ENCODE measurements around the gene MACROH2A1.

The MACROH2A1 gene

DNA sequence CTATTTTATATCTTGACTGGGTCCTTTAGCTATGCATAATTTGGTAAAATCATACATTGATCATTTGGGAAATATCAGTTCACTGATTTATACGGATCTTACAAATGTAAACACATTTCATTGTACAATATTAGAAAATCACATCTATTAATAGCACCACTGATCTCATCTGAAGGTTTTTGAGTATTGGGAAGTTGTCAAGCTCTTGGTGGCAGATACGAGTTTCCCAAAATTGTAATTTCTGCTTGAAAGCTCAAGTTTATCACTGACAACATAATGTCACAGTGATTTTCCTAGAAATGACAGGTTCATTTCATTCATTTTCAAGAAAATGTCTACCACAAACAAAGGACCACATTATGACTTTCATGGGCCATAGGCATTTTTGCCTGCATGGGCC is 3.0 kb upstream of the MACROH2A1 start:
- Histone ChIP-seq H3K9ac (ENCODE audit: insufficient read length, low read depth) (no peak overlapping the region), H3K9me3 (ENCODE audit: insufficient read depth, low read length) (no peaks in the 10 kb centered on the region), H3K27me3 (ENCODE audit: insufficient read depth, insufficient read length) (peaks cover 51% of the 10 kb centered on the region), H3K4me3 (ENCODE audit: insufficient read length, low read depth) (no peak overlapping the region), H3K4me1 (ENCODE audit: insufficient read depth, insufficient read length) (no peaks in the 10 kb centered on the region), H3K36me3 (ENCODE audit: insufficient read depth, insufficient read length, low read length) (no peaks in the 10 kb centered on the region)
- DNase-seq (ENCODE audit: low read depth, low spot score): no peak
- no peak for TF ChIP-seq SUZ12 (IDR thresholded peaks at IDR 0.05; ENCODE audit: extremely low read depth, insufficient read depth, insufficient read length)
- TF ChIP-seq ZNF274 (IDR thresholded peaks at IDR 0.05; ENCODE audit: low read depth, low read length): no peak
- no peak for TF ChIP-seq YY1 (IDR thresholded peaks at IDR 0.05; ENCODE audit: insufficient read depth, insufficient read length)

DNA sequence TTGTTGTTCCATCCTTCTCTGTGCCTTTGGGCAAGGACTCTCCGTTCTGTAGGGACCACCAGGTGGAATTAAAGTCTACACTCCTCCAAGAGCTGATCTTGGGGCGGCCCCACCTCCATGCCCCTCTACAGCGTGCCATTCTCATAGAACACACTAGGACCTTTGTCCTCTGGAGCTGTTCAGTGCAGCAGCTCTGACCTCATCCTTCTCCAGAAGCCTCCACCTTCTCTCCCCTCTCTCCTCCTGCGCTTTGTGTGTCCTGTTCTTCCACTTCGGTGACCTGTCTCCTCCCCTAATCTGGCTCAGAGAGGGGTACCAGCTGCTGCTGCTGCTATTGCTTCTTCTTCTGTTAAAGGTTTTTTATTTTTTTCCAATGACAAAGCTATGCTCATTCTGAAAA is 1.8 kb upstream of the MACROH2A1 start:
- no peak overlapping the region for H3K4me3 ChIP-seq (ENCODE audit: insufficient read length, low read depth)
- H3K9me3 ChIP-seq (ENCODE audit: insufficient read depth, low read length): no peaks in the 10 kb centered on the region
- H3K9ac ChIP-seq (ENCODE audit: insufficient read length, low read depth): no peak overlapping the region
- H3K27me3 ChIP-seq (ENCODE audit: insufficient read depth, insufficient read length): peaks cover 62% of the 10 kb centered on the region
- no peak for DNase-seq (ENCODE audit: low read depth, low spot score)
- peaks cover 1% of the 10 kb centered on the region for H3K36me3 ChIP-seq (ENCODE audit: insufficient read depth, insufficient read length, low read length)
- TF ChIP-seq ZNF274 (IDR thresholded peaks at IDR 0.05; ENCODE audit: low read depth, low read length): no peak
- TF ChIP-seq YY1 (IDR thresholded peaks at IDR 0.05; ENCODE audit: insufficient read depth, insufficient read length): no peak
- TF ChIP-seq SUZ12 (IDR thresholded peaks at IDR 0.05; ENCODE audit: extremely low read depth, insufficient read depth, insufficient read length): no peak
- H3K4me1 ChIP-seq (ENCODE audit: insufficient read depth, insufficient read length): no peaks in the 10 kb centered on the region

DNA sequence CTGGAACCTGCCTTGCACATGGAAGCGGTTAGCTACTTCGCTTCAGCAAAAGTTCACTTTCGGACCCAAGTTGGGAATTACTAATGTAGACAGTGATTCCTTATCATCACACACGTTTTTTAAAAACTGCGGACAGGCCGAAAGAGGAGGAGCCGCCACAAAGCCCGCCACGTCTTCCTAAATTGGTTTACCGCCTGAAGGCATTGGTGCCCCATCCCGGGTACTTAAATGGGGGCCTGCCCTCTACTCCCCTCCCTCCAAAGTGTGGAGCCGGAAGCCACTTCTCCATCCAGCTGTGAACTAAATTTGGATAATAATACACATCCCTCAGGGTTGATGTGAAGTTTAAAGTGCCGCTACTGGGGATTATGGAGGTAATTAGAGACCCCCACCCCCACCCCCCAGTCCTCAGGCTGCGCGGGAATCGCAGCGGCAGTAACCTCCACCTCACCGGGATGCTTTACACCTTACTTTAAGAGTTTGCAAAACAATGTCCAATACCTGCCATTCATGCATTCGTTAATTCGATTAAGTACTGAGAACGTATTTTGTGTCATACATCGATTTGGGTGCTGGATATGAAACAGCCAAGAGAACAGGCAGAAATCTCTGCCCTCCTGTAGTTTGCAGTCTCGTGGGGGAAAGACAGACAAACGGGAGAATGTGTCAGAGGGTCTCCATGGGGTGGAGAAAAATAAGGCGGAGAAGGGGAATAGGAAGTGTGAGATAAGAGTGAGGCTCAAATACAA is 937 bp upstream of the MACROH2A1 start:
- H3K9ac ChIP-seq (ENCODE audit: insufficient read length, low read depth): peak overlapping the region; percentile 83
- peak; percentile 68 for DNase-seq (ENCODE audit: low read depth, low spot score)

DNA sequence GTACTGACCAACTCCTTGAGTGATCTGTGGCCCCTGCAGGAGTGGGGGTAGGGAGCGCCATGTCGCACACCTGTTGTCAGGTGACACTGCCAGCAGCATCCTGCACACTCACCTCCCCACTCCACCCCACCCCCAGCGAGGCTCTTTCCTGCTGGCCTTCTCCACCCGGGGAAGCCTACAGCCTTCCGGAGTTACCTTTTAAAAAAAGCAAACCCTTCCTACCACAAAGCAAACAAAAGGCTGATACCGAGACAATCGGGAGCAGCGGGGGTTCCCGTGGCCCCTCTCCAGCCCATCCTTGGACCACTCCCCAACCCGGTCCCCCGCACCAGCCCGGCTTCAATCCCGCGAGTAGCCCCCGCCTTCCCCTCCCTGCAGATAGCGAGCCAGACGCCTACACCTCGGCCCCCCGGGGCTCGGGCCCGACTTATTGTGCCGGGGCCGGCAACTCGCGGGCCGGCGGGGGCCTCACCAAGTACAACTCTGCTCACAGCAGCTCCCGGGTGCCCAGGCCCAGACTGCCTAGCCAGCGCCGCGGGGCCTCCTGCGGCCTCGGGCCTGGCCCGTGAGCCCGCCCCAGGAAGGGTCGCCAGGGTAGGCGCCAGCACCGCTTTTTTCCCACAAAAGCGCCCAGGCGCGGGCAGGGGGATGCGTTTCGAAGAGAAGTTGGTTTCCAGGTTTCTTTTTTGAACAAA is 724 bp downstream of the MACROH2A1 start:
- DNase-seq (ENCODE audit: low read depth, low spot score): peak; percentile 11
- Histone ChIP-seq H3K36me3 (ENCODE audit: insufficient read depth, insufficient read length, low read length) (peaks cover 11% of the 10 kb centered on the region), H3K4me1 (ENCODE audit: insufficient read depth, insufficient read length) (no peaks in the 10 kb centered on the region), H3K9me3 (ENCODE audit: insufficient read depth, low read length) (no peaks in the 10 kb centered on the region), H3K4me3 (ENCODE audit: insufficient read length, low read depth) (peak overlapping the region; percentile 56), H3K9ac (ENCODE audit: insufficient read length, low read depth) (peak overlapping the region; percentile 83), H3K27me3 (ENCODE audit: insufficient read depth, insufficient read length) (peaks cover 67% of the 10 kb centered on the region)
- TF ChIP-seq YY1 (IDR thresholded peaks at IDR 0.05; ENCODE audit: insufficient read depth, insufficient read length) (no peak), ZNF274 (IDR thresholded peaks at IDR 0.05; ENCODE audit: low read depth, low read length) (no peak), SUZ12 (IDR thresholded peaks at IDR 0.05; ENCODE audit: extremely low read depth, insufficient read depth, insufficient read length) (no peak)

More for the DNA sequence above, 937 bp upstream of the MACROH2A1 start:
- Histone ChIP-seq H3K36me3 (ENCODE audit: insufficient read depth, insufficient read length, low read length) (peaks cover 4% of the 10 kb centered on the region), H3K9me3 (ENCODE audit: insufficient read depth, low read length) (no peaks in the 10 kb centered on the region), H3K4me1 (ENCODE audit: insufficient read depth, insufficient read length) (no peaks in the 10 kb centered on the region), H3K27me3 (ENCODE audit: insufficient read depth, insufficient read length) (peaks cover 67% of the 10 kb centered on the region), H3K4me3 (ENCODE audit: insufficient read length, low read depth) (peak overlapping the region; percentile 56)
- TF ChIP-seq ZNF274 (IDR thresholded peaks at IDR 0.05; ENCODE audit: low read depth, low read length) (no peak), SUZ12 (IDR thresholded peaks at IDR 0.05; ENCODE audit: extremely low read depth, insufficient read depth, insufficient read length) (no peak), YY1 (IDR thresholded peaks at IDR 0.05; ENCODE audit: insufficient read depth, insufficient read length) (no peak)

DNA sequence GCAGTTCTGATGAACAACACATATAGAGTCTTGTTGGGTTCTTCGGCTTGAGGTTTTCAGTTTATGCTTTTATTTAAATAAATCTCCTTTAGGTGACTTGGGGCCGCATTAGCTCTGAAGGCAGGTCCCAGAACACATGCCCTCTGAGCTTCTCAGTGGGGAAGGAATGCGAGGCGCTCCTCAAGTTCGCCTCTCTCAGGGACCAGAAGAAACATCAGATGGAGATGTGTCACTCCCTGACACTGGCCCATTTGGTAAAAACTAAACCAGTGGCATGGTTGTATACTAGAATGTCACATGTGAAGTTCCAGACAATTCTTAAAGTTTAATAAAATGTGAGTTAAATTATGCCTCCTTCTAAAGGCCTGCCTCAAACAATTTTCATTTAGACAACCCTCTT is 1.9 kb downstream of the MACROH2A1 start:
- no peaks in the 10 kb centered on the region for H3K9me3 ChIP-seq (ENCODE audit: insufficient read depth, low read length)
- TF ChIP-seq ZNF274 (IDR thresholded peaks at IDR 0.05; ENCODE audit: low read depth, low read length): no peak
- TF ChIP-seq YY1 (IDR thresholded peaks at IDR 0.05; ENCODE audit: insufficient read depth, insufficient read length): no peak
- no peak for TF ChIP-seq SUZ12 (IDR thresholded peaks at IDR 0.05; ENCODE audit: extremely low read depth, insufficient read depth, insufficient read length)
- DNase-seq (ENCODE audit: low read depth, low spot score): no peak
- no peak overlapping the region for H3K9ac ChIP-seq (ENCODE audit: insufficient read length, low read depth)
- peaks cover 55% of the 10 kb centered on the region for H3K27me3 ChIP-seq (ENCODE audit: insufficient read depth, insufficient read length)
- no peaks in the 10 kb centered on the region for H3K4me1 ChIP-seq (ENCODE audit: insufficient read depth, insufficient read length)
- peaks cover 21% of the 10 kb centered on the region for H3K36me3 ChIP-seq (ENCODE audit: insufficient read depth, insufficient read length, low read length)
- no peak overlapping the region for H3K4me3 ChIP-seq (ENCODE audit: insufficient read length, low read depth)

DNA sequence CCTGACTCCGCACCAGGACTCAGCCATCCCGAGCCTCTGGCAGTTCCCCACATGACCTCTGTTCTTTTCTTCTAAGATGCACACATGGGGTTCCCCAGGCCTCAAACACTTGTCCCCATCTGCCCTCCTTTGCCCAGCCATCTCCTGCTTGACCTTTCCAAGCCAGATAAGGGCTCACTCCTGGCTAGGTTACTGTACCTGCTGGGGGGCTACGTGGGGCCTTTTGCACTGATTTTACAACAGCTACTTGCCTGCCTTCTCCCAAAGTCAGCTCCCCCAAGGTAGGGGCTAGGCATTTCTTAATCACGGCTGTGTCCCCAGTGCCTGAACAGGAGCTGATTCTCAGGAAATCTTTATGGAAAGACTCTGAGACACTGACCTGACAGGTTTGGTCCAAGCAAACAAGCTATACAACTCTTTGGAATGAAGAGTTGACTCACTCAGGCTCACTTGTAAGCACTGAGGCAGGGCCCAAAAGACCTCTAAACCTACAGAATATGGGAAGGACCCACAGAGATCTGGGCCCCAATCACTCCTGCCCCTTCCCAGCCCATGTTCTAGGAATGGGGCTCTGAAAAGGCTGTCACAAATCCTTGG is 2.5 kb downstream of the MACROH2A1 start:
- H3K9ac ChIP-seq (ENCODE audit: insufficient read length, low read depth): no peak overlapping the region
- peaks cover 49% of the 10 kb centered on the region for H3K27me3 ChIP-seq (ENCODE audit: insufficient read depth, insufficient read length)
- H3K4me3 ChIP-seq (ENCODE audit: insufficient read length, low read depth): no peak overlapping the region

DNA sequence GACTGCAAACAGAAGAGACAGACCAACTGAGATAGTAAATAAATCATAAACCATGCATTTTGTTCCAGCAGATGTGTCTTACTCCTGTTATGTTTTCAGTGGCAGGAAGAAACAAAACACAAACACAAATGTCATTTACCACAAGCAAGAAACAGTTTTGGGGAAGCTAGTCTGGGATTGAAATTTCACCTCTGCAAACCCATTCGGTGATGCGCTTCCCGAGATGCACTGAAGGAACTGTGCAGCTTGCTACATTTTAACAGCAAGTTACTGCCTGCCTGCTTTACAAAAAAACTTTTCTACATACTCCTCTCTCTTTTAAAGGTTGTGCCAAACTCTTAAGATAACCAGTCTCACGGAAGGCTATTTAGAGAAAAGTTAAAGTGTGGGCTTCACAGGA is 3.2 kb downstream of the MACROH2A1 start:
- Histone ChIP-seq H3K27me3 (ENCODE audit: insufficient read depth, insufficient read length) (peaks cover 42% of the 10 kb centered on the region), H3K9me3 (ENCODE audit: insufficient read depth, low read length) (no peaks in the 10 kb centered on the region), H3K9ac (ENCODE audit: insufficient read length, low read depth) (no peak overlapping the region), H3K36me3 (ENCODE audit: insufficient read depth, insufficient read length, low read length) (peaks cover 26% of the 10 kb centered on the region), H3K4me3 (ENCODE audit: insufficient read length, low read depth) (no peak overlapping the region), H3K4me1 (ENCODE audit: insufficient read depth, insufficient read length) (no peaks in the 10 kb centered on the region)
- TF ChIP-seq SUZ12 (IDR thresholded peaks at IDR 0.05; ENCODE audit: extremely low read depth, insufficient read depth, insufficient read length): no peak
- no peak for TF ChIP-seq YY1 (IDR thresholded peaks at IDR 0.05; ENCODE audit: insufficient read depth, insufficient read length)
- TF ChIP-seq ZNF274 (IDR thresholded peaks at IDR 0.05; ENCODE audit: low read depth, low read length): no peak
- no peak for DNase-seq (ENCODE audit: low read depth, low spot score)

More for the DNA sequence above, 2.5 kb downstream of the MACROH2A1 start:
- H3K9me3 ChIP-seq (ENCODE audit: insufficient read depth, low read length): no peaks in the 10 kb centered on the region
- H3K4me1 ChIP-seq (ENCODE audit: insufficient read depth, insufficient read length): no peaks in the 10 kb centered on the region
- TF ChIP-seq YY1 (IDR thresholded peaks at IDR 0.05; ENCODE audit: insufficient read depth, insufficient read length) (no peak), SUZ12 (IDR thresholded peaks at IDR 0.05; ENCODE audit: extremely low read depth, insufficient read depth, insufficient read length) (no peak), ZNF274 (IDR thresholded peaks at IDR 0.05; ENCODE audit: low read depth, low read length) (no peak)
- H3K36me3 ChIP-seq (ENCODE audit: insufficient read depth, insufficient read length, low read length): peaks cover 26% of the 10 kb centered on the region
- no peak for DNase-seq (ENCODE audit: low read depth, low spot score)
